Esophagus muscularis mucosa (tissue), 3 donors: Measurements from ENCODE around the gene MAP3K3.

Experiments used
- CTCF ChIP-seq, 3 experiments: fragments of 200-600 bp in 2 of 3; fragments of 450-650 bp in 1 of 3; sonication (generic) in 2 of 3; IDR thresholded peaks; one replicate each; pipeline ENCODE4 v1.5.1; 2017 to 2019; ENCODE audit warnings: antibody characterized with exemption in 3 of 3, mild to moderate bottlenecking in 2 of 3, moderate library complexity in 1 of 3
- POLR2AphosphoS5 ChIP-seq, 2 donors: sonication (generic); formaldehyde crosslinking; IDR thresholded peaks; one replicate each; pipeline ENCODE4 v1.6.1; 2017; ENCODE audit warnings: antibody characterized with exemption in 2 of 2

- TF ChIP-seq CTCF (IDR thresholded peaks at IDR 0.05): no peak
- peak; percentile 85 to 88 for TF ChIP-seq POLR2AphosphoS5 (IDR thresholded peaks at IDR 0.05)
Observed at GRCh38 chr17:63600569-63601438, 21.4 kb upstream of the MAP3K3 start, which contains the start of gene TACO1.
